H1 (cell line): ENCODE measurements around the gene NSL1.

Source experiments
- CTCF ChIP-seq, 3 experiments: IDR thresholded peaks; 1 replicate in 2 of 3; 2 replicates in 1 of 3; pipeline versions ENCODE4 v1.5.1 to v1.6.1; 2011; ENCODE audit warnings: low read length in 3 of 3, mild to moderate bottlenecking in 3 of 3, inconsistent platforms in 2 of 3, low read depth in 1 of 3, moderate library complexity in 1 of 3; ENCODE audit not compliant: insufficient read depth in 1 of 3; ENCODE audit errors: control extremely low read depth in 1 of 3
- EGR1 ChIP-seq: IDR thresholded peaks from 2 replicates; pipeline ENCODE4 v1.6.1; 2011; ENCODE audit warnings: low read depth, low read length, borderline replicate concordance

- TF ChIP-seq EGR1 (no peak), CTCF (IDR thresholded peaks at IDR 0.05; ENCODE audit: control extremely low read depth in 1 of 3, insufficient read depth in 1 of 3, low read depth in 1 of 3, low read length in 3 of 3) (no peak)
Measured at GRCh38 chr1:212716161-212716560, 75.4 kb downstream of the NSL1 start.
